Measurements from ENCODE around the gene C12orf57.

C12orf57 gene

DNA sequence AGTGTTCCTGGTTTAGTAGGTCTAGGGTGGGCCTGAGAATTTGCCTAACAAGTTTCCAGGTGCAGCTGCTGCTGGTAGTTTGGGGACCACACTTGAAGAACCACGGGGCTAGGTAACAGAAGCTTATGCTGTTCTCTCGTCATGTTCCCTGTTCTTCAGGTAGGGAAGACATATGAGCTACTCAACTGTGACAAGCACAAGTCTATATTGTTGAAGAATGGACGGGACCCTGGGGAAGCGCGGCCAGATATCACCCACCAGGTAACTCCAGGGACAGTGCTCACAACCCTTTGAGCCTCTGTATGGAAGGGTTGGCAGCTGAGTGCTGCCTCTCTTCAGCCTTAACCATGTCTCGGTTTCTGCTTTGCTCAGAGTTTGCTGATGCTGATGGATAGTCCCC is 30.4 kb downstream of the C12orf57 start:
- WGBS, 2 experiments (ENCODE audit: insufficient coverage in 2 of 2) = 86 to 98% methylated on average over 3 to 6 of the region's 6 CpGs
- H3K36me3 ChIP-seq (ENCODE audit: control insufficient read depth, insufficient read depth, low read length) = peaks cover 71% of the 10 kb centered on the region
- H3K27ac ChIP-seq (ENCODE audit: low read depth, low read length, severe bottlenecking) = no peak overlapping the region
- no peaks in the 10 kb centered on the region for H3K9me3 ChIP-seq (ENCODE audit: control insufficient read depth, low read length)
- no peak overlapping the region for H3K4me3 ChIP-seq (ENCODE audit: extremely low read depth, insufficient read depth, low read length, poor library complexity, severe bottlenecking)
- peaks cover 7% of the 10 kb centered on the region for H3K4me1 ChIP-seq (ENCODE audit: control insufficient read depth, insufficient read depth, low read length, poor library complexity, severe bottlenecking)

DNA sequence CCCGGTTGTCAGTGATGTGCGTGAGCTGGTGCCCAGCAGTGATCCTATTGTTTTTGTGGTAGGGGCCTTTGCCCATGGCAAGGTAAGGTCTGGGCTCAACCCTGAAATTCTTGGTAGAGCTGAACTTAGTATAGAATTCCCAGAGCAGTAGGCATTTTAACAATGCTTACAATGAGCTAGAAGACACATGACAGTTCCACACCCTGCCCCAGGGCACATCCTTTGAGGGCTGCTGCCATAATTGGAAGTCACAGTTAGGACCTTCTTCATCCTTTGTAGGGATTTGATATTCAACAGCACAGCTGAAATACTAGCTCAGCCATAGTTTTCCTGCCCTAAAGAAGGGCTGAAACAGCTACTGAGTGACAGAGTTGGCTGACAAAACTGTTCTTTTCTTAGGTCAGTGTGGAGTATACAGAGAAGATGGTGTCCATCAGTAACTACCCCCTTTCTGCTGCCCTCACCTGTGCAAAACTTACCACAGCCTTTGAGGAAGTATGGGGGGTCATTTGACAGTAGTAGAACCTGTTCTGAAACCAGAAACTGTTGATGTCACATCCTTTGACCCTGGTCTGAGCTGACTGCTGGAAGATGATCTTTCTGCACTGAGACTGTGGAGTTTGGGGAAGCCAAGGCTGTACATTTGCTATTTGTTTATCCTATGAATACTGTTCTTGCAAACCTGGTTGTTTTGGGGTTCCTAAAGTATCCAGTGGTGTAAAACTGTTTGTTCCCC is 31.6 kb downstream of the C12orf57 start:
- H3K4me1 ChIP-seq (ENCODE audit: control insufficient read depth, insufficient read depth, low read length, poor library complexity, severe bottlenecking) = peaks cover 4% of the 10 kb centered on the region
- no peak overlapping the region for H3K4me3 ChIP-seq (ENCODE audit: extremely low read depth, insufficient read depth, low read length, poor library complexity, severe bottlenecking)
- peaks cover 80% of the 10 kb centered on the region for H3K36me3 ChIP-seq (ENCODE audit: control insufficient read depth, insufficient read depth, low read length)
- H3K9me3 ChIP-seq (ENCODE audit: control insufficient read depth, low read length) = no peaks in the 10 kb centered on the region
- no peak overlapping the region for H3K27ac ChIP-seq (ENCODE audit: low read depth, low read length, severe bottlenecking)
- WGBS, 2 experiments (ENCODE audit: insufficient coverage in 2 of 2) = 100% methylated on average over 1 to 2 of the region's 2 CpGs

DNA sequence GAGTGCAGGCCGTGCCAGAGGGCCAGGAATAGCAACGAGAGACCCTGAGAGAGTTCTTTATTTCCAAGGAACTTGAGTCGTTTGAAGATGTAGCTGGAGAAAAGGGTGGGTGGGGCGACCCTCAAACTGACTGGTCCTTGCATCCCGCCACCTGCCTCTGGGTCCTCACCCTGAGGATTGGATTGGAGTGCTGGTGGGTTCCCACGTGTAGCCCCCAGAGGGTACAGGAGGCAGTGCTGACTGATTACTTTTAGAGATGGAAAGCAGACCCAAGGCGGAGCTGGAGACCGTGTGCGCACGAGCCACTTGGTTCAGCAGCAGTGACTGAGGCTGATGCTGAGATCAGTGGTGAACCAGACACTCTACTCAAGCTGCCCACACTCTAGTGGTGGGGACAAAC is 33.8 kb downstream of the C12orf57 start:
- 98% methylated on average over 9 of the region's 10 CpGs for WGBS, 2 experiments (ENCODE audit: insufficient coverage in 2 of 2)
- H3K27ac ChIP-seq (ENCODE audit: low read depth, low read length, severe bottlenecking) = no peak overlapping the region

DNA sequence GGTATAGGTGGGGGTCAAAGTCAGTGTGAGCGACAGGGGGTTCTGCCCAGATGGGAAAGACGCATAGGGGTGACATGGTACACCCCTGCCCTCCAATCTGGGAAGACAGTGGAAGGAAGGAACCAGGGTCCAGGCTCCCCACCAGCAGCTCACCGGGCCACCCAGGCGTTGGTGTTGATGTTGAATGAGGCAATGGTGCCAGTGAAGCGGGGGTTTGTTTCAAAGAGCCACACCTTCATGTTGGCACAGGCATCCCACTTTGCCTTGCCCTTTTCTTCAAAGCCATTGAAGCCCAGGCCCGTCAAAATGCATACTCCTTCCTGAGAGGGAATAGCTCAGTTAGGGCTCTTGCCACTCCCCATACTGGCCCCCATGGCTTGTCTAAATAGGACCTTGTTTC is 34.4 kb downstream of the C12orf57 start:
- Histone ChIP-seq H3K9me3 (ENCODE audit: control insufficient read depth, low read length) (no peaks in the 10 kb centered on the region), H3K27ac (ENCODE audit: low read depth, low read length, severe bottlenecking) (no peak overlapping the region), H3K4me1 (ENCODE audit: control insufficient read depth, insufficient read depth, low read length, poor library complexity, severe bottlenecking) (no peaks in the 10 kb centered on the region), H3K36me3 (ENCODE audit: control insufficient read depth, insufficient read depth, low read length) (peaks cover 94% of the 10 kb centered on the region), H3K4me3 (ENCODE audit: extremely low read depth, insufficient read depth, low read length, poor library complexity, severe bottlenecking) (no peak overlapping the region)
- WGBS, 2 experiments (ENCODE audit: insufficient coverage in 2 of 2) = 92 to 93% methylated on average over 3 to 4 of the region's 6 CpGs

More for the DNA sequence above, 33.8 kb downstream of the C12orf57 start:
- H3K9me3 ChIP-seq (ENCODE audit: control insufficient read depth, low read length) = no peaks in the 10 kb centered on the region
- peaks cover 92% of the 10 kb centered on the region for H3K36me3 ChIP-seq (ENCODE audit: control insufficient read depth, insufficient read depth, low read length)
- no peaks in the 10 kb centered on the region for H3K4me1 ChIP-seq (ENCODE audit: control insufficient read depth, insufficient read depth, low read length, poor library complexity, severe bottlenecking)
- H3K4me3 ChIP-seq (ENCODE audit: extremely low read depth, insufficient read depth, low read length, poor library complexity, severe bottlenecking) = no peak overlapping the region

DNA sequence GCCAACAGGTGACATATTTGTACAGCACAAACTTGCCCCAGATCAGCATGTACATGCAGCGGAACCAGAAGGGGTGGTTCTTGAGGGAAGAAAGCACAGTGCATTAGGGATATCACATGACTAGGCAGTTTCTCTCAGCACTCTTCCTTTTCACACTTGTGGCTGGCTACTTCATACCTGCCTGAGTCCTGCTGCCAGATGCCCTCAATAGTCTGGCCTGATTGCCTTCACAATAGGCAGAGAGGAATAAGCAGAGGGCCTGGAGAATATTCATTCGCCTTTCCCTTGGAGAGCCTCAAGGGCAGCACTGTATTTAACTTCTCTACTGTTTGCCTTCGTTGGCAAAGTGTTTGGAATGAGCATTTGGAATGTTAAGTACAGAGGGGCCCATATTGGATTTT is 34.8 kb downstream of the C12orf57 start:
- Histone ChIP-seq H3K36me3 (ENCODE audit: control insufficient read depth, insufficient read depth, low read length) (peaks cover 95% of the 10 kb centered on the region), H3K27ac (ENCODE audit: low read depth, low read length, severe bottlenecking) (no peak overlapping the region), H3K4me1 (ENCODE audit: control insufficient read depth, insufficient read depth, low read length, poor library complexity, severe bottlenecking) (no peaks in the 10 kb centered on the region), H3K9me3 (ENCODE audit: control insufficient read depth, low read length) (no peaks in the 10 kb centered on the region), H3K4me3 (ENCODE audit: extremely low read depth, insufficient read depth, low read length, poor library complexity, severe bottlenecking) (no peak overlapping the region)
- WGBS, 2 experiments (ENCODE audit: insufficient coverage in 2 of 2) = 92 to 94% methylated on average over 2 of the region's 3 CpGs

DNA sequence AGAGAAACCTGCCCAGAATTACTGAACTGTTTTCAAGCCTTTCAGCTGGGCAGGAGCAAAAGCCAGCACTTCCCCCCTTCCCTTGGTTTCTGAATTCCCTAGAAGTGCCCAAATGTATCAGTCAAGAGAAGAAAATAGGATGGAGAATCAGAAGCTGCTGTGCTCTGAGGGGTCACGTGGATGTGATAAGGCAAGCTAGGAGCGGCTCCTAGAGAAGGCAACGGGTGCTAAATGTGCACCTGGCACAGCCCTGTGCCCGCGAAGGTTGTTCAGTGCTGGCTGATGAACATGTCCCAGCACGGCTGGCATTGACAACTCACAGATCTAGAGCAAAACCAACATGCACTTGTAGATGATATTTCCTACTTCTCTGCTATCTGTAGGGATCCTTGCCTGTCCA is 35.2 kb downstream of the C12orf57 start:
- Histone ChIP-seq H3K4me1 (ENCODE audit: control insufficient read depth, insufficient read depth, low read length, poor library complexity, severe bottlenecking) (no peaks in the 10 kb centered on the region), H3K9me3 (ENCODE audit: control insufficient read depth, low read length) (no peaks in the 10 kb centered on the region), H3K36me3 (ENCODE audit: control insufficient read depth, insufficient read depth, low read length) (peaks cover 95% of the 10 kb centered on the region), H3K27ac (ENCODE audit: low read depth, low read length, severe bottlenecking) (no peak overlapping the region), H3K4me3 (ENCODE audit: extremely low read depth, insufficient read depth, low read length, poor library complexity, severe bottlenecking) (no peak overlapping the region)
- 94 to 98% methylated on average over 6 of the region's 6 CpGs for WGBS, 2 experiments (ENCODE audit: insufficient coverage in 2 of 2)

DNA sequence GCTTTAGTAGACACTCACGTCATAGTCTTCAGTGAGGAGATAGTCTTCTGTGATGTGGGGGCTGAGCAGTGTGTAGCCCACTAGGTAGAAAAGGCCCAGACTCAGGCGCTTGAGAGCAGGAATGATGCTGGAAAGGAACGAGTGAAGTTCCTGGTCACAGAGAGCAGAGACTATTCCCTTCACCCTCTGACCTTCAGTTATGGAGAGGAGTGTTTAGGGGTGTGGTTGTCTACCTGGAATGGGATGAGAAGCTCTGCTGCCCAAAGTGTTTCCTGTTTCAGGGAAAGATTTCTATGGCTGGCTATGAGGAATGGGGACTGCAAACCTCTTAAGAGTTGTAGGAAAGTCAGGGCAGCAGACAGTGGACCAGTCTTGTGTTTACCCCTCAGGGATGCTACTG is 35.6 kb downstream of the C12orf57 start:
- 100% methylated on average over 1 to 2 of the region's 3 CpGs for WGBS, 2 experiments (ENCODE audit: insufficient coverage in 2 of 2)
- no peaks in the 10 kb centered on the region for H3K4me1 ChIP-seq (ENCODE audit: control insufficient read depth, insufficient read depth, low read length, poor library complexity, severe bottlenecking)
- H3K27ac ChIP-seq (ENCODE audit: low read depth, low read length, severe bottlenecking) = no peak overlapping the region
- peaks cover 95% of the 10 kb centered on the region for H3K36me3 ChIP-seq (ENCODE audit: control insufficient read depth, insufficient read depth, low read length)
- no peak overlapping the region for H3K4me3 ChIP-seq (ENCODE audit: extremely low read depth, insufficient read depth, low read length, poor library complexity, severe bottlenecking)
- H3K9me3 ChIP-seq (ENCODE audit: control insufficient read depth, low read length) = no peaks in the 10 kb centered on the region

DNA sequence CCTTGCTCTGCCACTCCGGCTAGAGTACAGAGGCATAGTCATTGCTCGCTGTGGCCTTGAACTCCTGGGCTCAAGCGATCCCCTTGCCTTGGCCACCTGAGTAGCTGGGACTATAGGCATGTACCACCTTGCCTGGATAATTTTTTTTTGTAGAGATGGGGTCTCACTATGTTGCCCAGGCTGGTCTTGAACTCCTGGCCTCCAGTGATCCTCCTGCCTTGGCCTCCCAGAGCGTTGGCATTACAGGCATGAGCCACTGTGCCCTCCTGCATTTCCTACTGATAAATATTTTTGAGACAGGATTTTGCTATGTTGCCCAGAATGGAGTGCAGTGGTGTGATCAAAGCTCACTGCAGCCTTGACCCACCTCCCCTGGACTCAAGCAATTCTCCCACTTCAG is 36.3 kb downstream of the C12orf57 start:
- H3K27ac ChIP-seq (ENCODE audit: low read depth, low read length, severe bottlenecking) = no peak overlapping the region
- H3K9me3 ChIP-seq (ENCODE audit: control insufficient read depth, low read length) = no peaks in the 10 kb centered on the region
- WGBS, 2 experiments (ENCODE audit: insufficient coverage in 2 of 2) = 98 to 100% methylated on average over 3 to 4 of the region's 4 CpGs
- no peak overlapping the region for H3K4me3 ChIP-seq (ENCODE audit: extremely low read depth, insufficient read depth, low read length, poor library complexity, severe bottlenecking)
- peaks cover 95% of the 10 kb centered on the region for H3K36me3 ChIP-seq (ENCODE audit: control insufficient read depth, insufficient read depth, low read length)
- H3K4me1 ChIP-seq (ENCODE audit: control insufficient read depth, insufficient read depth, low read length, poor library complexity, severe bottlenecking) = no peaks in the 10 kb centered on the region

DNA sequence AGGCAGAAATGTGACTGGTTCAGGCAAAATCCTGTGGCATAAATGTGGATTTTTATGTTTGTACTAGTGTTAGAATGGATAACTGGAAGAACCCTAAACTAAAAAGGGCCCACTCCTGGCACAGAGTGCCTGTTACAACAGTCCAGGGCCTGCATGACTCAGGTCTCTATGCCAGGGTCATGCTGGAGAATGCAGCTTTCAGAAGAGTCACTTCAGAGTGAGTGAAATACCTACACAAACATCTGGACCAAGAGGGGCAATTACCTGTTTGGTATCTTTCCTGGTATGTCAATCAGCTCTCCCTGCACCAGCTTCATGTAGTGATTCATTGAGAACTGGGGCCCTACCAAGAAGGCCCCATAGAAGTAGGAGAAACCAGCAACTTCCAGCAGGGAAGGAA is 36.9 kb downstream of the C12orf57 start:
- Histone ChIP-seq H3K4me3 (ENCODE audit: extremely low read depth, insufficient read depth, low read length, poor library complexity, severe bottlenecking) (no peak overlapping the region), H3K36me3 (ENCODE audit: control insufficient read depth, insufficient read depth, low read length) (peaks cover 89% of the 10 kb centered on the region), H3K27ac (ENCODE audit: low read depth, low read length, severe bottlenecking) (no peak overlapping the region), H3K4me1 (ENCODE audit: control insufficient read depth, insufficient read depth, low read length, poor library complexity, severe bottlenecking) (no peaks in the 10 kb centered on the region), H3K9me3 (ENCODE audit: control insufficient read depth, low read length) (no peaks in the 10 kb centered on the region)

DNA sequence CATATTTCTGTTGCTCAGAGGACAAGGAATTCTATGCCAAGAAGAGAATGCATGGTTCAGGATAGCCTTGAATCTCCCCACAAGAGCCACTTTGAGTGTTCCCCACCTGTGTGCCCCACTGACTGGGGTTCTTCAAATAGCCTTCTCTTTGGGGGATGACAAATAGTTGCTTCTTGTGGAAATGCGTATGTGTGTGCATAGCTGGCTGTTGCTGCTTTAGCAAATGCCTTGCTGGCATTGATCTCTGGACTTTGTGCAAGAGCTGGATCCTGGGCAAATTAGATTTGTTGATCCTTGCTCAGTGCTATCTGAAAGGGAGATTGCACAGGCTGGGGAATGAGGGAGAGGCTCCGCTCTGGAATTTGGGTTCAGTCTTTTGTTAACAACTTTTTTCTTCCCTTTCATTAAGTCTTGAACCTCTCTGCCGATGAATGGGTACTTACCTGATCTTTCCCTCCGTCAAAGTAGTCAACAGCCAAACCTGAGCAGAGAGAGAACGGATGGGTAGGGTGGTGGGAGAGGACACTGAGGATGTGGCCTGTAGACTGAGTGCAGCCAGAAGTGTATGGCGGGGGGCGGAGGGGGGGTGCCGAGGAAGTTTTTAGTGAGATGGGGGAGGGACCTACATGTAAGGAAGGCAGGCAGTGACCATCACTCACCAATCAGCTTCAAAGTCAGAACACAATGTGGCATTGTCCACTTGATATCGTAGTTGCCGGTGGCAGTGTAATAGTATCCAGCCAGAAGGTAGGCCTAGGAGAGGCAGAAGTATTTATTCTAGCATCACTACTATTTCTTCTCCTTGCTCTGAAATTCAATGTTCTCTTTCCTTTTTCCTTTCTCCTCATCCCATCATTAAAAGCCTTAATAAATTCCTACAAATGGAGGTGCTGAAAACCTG is 37.6 kb downstream of the C12orf57 start:
- no peak overlapping the region for H3K27ac ChIP-seq (ENCODE audit: low read depth, low read length, severe bottlenecking)
- peaks cover 86% of the 10 kb centered on the region for H3K36me3 ChIP-seq (ENCODE audit: control insufficient read depth, insufficient read depth, low read length)
- 97 to 100% methylated on average over 2 of the region's 10 CpGs for WGBS, 2 experiments (ENCODE audit: insufficient coverage in 2 of 2)
- H3K4me1 ChIP-seq (ENCODE audit: control insufficient read depth, insufficient read depth, low read length, poor library complexity, severe bottlenecking) = no peaks in the 10 kb centered on the region
- H3K4me3 ChIP-seq (ENCODE audit: extremely low read depth, insufficient read depth, low read length, poor library complexity, severe bottlenecking) = no peak overlapping the region
- H3K9me3 ChIP-seq (ENCODE audit: control insufficient read depth, low read length) = no peaks in the 10 kb centered on the region

DNA sequence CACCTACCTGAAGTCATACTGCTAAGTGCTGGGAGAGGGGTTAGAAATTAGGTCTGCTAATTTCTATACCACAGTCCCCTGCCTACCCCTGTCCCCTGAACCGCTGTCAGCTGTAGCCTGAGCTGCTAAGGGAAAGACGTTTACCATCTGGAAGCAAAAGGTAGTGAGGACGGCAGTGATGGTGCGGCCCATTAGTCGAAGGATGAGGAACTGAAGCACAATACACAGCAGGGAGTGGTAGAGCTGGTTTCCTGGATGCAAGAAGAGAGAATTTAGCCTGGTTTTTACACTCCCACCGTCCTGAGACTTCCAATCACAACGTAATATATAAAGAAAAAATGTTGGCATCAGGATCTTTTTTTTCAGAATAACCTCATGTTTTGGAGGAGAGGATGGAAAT is 38.7 kb downstream of the C12orf57 start:
- peaks cover 75% of the 10 kb centered on the region for H3K36me3 ChIP-seq (ENCODE audit: control insufficient read depth, insufficient read depth, low read length)
- no peak overlapping the region for H3K27ac ChIP-seq (ENCODE audit: low read depth, low read length, severe bottlenecking)
- H3K4me1 ChIP-seq (ENCODE audit: control insufficient read depth, insufficient read depth, low read length, poor library complexity, severe bottlenecking) = no peaks in the 10 kb centered on the region
- H3K4me3 ChIP-seq (ENCODE audit: extremely low read depth, insufficient read depth, low read length, poor library complexity, severe bottlenecking) = no peak overlapping the region
- WGBS, 2 experiments (ENCODE audit: insufficient coverage in 2 of 2) = 90 to 95% methylated on average over 2 to 5 of the region's 7 CpGs
- H3K9me3 ChIP-seq (ENCODE audit: control insufficient read depth, low read length) = no peaks in the 10 kb centered on the region
